LNCaP clone FGC (cell line): ENCODE measurements around the gene HCN4.

ENCODE experiments used
- DNase-seq: peaks from one replicate; pipeline ENCODE4 v3.0.0-alpha.2; 2011; ENCODE audit warnings: low read depth
- H3K4me3 ChIP-seq: 2 replicates; pipeline ENCODE4 v1.5.1; 2011; ENCODE audit warnings: mild to moderate bottlenecking, low read depth, low read length, control low read depth
- CTCF ChIP-seq: IDR thresholded peaks from 2 replicates; pipeline ENCODE4 v1.5.1; 2012; ENCODE audit warnings: mild to moderate bottlenecking; ENCODE audit not compliant: control insufficient read depth, insufficient read depth; ENCODE audit errors: extremely low read depth

The HCN4 gene

GRCh38 chr15:73394782-73395181 is 26.0 kb upstream of the HCN4 start:
- no peak for TF ChIP-seq CTCF
- H3K4me3 ChIP-seq, result no peak overlapping the region

GRCh38 chr15:73393336-73393735 is 24.6 kb upstream of the HCN4 start:
- no peak for DNase-seq
- no peak for TF ChIP-seq CTCF
- no peak overlapping the region for H3K4me3 ChIP-seq

More at GRCh38 chr15:73394782-73395181, 26.0 kb upstream of the HCN4 start:
- DNase-seq, result no peak

GRCh38 chr15:73392025-73392424 is 23.3 kb upstream of the HCN4 start:
- TF ChIP-seq CTCF, result no peak
- no peak overlapping the region for H3K4me3 ChIP-seq
- no peak for DNase-seq

GRCh38 chr15:73391128-73391872 is 22.5 kb upstream of the HCN4 start:
- DNase-seq, result no peak
- no peak for TF ChIP-seq CTCF
- H3K4me3 ChIP-seq, result no peak overlapping the region

- H3K4me3 ChIP-seq, result no peak overlapping the region
- DNase-seq, result no peak
- no peak for TF ChIP-seq CTCF
These were observed 21.3 kb upstream of the HCN4 start for GRCh38 chr15:73389971-73390544.

- TF ChIP-seq CTCF, result no peak
- DNase-seq, result no peak
- no peak overlapping the region for H3K4me3 ChIP-seq
These were observed 20.8 kb upstream of the HCN4 start for GRCh38 chr15:73389539-73389938.
